D341Med (cell line): ENCODE results near the gene LTBP1.
"Not testable (repeated sequence)": the region's sequence is repeated elsewhere in the genome, so short reads cannot be mapped to it uniquely, and the experiment has no call there.

Source experiments
- DNase-seq: peaks from one replicate; pipeline ENCODE4 v3.0.0; 2012; ENCODE audit warnings: low spot score

LTBP1 gene

DNA sequence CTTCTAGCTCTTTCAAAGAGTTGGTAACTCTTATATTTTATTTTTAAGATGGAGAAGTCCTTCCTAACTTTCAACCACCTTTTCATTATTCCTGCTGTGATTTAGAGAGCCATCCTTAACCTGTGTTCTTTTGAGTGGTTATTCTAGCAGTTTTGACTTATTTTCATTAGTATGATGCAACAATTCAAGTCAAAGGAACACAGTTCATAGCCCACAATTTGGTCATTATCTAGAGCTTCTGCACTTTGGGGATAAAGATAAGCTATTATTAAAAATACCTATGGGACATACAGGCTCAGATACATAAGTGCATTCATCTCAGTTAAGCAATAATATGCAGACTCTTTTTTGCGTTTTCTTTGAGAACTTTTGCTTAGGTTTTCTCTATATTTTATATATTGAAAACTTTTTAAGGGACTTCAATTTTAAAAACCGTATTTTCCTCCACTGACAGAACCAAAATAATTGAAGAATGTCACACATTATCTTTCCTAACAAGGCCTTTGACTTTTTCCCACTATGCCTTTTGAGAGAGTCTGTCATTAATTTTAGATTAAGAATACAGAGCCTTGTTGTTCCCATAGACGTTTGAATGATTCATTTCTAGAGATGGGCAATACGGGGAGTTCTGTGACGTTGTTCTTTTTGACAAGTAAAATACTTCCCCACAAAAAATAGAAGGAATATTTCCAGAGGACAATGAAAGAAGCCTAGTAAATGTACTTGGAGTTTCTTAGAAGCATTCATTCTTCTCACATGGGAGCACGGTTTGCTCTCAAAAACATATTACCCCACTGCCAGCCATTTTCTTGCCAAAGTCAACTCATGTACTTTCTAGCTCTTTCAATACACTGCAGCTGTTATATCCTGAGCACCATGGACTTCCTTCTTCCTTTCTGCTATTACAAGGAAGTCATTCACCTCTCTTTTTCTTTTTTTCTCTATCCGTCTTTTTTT lies 486.8 kb downstream of the LTBP1 start:
- DNase-seq: no peak

DNA sequence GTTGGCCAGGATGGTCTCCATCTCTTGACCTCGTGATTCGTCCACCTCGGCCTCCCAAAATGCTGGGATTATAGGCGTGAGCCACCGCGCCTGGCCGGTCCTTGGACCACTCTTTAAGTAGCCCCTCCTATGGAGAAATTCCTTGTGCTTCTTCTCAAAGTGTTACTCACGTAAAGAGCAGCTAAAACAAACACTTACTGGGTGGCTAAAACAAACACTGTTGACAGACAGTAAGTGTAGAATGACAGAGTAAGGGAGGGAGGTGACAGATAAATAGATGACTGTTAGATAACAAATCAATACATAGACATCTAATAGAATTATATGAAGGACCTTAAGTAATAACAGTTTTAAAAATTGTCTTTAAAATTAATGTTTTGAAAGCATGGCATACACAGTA lies 488.8 kb downstream of the LTBP1 start:
- DNase-seq: no peak

DNA sequence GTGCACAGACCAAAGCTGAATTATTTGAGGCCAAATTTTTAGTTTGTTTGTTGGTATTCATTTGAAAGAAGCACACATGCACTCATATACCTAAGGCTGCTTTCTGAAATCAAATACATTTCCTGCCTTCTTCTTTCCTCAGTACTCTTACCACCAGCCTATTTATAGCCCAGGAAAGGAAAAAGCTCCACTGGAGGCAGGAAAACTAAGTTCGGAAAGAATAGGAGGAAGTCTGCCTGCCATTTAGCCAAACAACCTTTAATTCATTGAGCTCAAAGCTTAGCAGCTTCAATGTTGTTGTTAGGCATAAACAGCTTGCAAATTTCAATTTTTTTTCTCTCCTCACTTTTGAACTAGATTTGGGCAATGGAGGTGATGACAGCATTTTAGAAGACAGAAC lies 489.3 kb downstream of the LTBP1 start:
- DNase-seq: no peak

DNA sequence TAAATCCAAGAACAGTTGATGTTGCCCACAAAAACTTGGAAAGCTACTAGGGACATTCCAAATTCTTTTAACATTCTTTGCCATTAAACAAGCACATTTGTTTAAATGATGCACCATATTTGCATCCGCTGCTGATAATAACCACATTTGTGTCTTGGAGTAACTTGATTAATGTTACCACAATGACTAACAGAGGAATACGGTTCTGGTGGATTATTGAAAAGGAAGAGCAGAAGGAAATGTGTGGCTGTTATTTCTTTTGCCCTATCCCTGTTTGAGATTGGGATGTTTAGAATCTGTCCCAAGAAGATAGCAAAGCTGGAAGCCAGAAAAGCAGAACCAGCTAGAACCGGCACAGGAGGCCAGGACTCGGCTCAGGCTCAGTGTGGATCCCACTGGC lies 490.5 kb downstream of the LTBP1 start:
- DNase-seq: no peak

DNA sequence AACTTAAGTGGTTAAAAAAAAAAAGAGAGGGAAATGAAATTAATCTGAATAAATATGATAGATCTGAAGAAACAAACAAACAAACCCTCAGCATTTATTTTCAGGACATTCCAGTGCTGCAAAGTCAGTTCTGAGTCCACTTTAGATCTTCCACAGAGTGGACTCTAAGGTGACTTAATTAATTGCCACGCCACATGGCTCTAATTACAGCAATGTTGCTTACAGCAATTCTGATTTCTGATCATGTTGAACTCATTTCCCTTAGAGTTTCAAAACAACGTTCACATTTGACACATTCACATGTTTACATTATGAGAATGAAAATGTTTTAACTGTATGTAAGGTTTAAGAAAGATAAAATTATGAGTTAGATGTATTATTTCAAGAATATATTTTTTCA lies 491.1 kb downstream of the LTBP1 start:
- no peak for DNase-seq

DNA sequence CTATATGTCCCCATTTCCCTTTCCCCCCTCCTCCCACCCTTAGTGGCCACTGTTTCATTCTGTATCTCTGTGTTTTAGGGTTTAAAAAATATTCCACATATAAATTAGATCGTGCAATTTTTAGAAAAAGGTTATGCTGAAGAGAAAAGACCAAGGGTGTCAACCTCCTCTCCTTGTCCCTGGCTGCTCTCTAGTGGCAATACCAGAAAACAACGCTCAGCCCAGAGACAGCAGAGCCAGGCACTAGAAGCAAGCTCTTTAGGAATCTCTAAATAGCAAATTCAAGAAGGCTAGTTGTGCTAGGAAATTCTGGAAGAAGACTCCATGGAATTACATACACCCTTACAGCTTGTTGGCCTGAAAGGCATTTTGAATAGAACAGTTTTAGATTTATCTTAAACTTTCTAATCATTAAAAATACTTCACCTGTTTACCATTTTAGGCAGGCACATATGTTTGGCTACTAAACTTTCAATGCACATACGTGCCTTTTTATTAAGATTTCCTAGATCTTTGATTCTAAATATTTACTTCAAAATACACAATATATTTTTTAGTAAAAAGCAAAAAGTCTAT lies 494.6 kb downstream of the LTBP1 start:
- peak; percentile 70 for DNase-seq

DNA sequence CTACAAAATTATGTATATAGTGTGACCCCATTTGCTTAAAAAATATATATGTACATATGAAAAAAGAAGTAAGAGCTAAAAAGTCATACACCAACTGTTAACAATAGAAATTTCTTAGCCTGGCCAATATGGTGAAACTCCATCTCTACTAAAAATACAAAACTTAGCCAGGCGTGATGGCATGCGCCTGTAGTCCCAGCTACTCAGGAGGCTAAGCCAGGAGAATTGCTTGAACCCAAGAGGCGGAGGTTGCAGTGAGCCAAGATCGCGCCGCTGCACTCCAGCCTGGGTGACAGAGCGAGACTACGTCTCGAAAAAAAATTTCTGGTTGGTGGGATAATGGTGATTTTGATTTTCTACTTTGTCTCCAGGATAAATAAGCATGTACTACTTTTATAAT lies 495.3 kb downstream of the LTBP1 start:
- DNase-seq: not testable (repeated sequence)

DNA sequence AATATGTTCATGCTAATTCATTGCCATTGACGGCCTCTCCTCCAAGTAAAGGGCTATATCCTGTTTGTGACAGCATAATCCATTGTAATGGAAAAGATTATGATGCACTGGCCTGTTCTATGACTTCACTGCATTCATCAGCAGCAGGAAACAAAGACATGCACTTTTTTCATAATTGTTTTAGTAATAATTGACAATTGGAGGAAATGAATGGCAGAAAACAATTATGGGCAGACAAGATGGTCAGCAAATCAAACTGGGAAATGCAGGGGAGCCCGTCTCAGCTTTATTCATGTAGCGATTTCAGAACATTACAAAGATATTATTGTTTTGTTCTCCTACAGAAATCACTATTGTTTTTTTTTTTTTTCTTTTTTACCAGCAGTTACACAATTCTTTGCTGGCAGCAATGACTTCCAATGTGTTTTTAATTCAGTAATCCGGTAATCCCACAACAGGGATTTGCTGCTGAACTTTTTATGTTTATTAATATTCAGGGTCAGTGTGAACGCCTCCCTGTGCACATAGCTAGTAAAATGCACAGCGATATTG lies 495.9 kb downstream of the LTBP1 start:
- DNase-seq: no peak

DNA sequence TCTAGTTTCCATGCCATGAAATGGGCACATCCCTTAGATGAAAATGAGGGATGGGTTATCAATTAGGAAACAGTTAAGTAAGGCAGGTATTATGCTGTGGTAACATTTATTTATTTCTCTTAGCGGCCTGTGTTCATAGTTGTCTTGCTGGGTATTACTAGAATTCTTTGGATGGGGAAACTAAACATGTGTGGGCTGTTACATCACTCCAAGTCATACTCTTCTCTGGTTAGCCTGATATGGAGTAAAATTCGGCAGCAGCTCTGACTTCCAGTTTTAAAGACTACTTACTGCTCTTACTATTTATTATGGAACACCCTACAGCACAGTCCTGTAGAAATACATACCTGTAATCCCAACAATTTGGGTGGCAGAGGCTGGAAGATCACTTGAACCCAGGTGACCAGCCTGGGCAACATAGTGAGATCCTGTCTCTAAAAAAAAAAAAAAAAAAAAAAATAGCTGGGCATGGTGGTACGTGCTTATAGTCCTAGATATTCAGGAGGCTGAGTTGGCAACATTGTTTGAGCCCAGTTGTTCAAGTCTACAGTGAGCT lies 496.6 kb downstream of the LTBP1 start:
- no peak for DNase-seq

DNA sequence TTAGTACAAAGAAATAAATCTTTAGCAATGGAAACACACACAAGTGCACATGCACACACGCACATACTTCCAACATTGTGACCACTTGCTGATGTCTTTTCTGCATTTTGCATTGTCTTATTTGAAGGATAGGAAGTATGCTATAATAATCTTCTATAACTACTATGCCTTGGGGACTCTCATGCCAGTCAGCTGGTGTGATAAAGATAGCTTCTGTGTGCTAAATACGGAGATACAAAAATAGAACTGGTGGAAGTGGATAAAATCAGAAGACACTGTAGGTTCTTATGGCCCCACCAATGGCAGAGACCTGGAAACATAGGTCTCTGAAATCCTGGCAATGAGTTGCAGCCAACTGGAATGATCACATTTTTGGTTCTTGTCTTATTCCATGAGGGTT lies 498.2 kb downstream of the LTBP1 start:
- DNase-seq: no peak

DNA sequence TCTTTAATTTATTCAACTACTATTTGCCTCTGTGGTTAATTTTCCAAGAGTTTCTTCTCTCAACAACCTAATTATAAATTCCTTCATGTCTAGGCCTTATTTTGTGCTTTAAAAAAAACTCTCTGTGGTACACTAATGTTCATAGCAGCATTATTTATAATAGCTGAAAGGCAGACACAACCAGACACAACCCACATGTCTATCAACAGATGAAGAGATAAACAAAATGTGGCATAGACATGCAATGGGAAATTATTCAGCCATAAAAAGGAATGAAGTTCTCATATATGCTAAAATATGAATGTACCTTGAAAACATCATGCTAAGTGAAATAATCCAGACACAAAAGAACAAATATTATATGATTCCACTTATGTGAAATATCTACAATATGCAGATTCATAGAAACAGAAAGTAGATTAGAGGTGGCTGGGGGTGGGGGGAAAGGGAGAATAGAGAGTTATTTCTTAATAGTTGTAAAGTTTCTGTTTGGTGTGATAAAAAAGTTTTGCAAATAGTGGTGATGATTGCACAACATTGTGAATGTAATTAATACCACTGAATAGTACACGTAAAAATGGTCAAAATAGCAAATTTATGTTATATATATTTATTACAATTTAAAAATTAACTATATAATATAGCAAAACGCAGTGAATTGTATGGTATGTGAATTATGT lies 501.6 kb downstream of the LTBP1 start:
- no peak for DNase-seq
